Breast epithelium (tissue), 3 donors: ENCODE results near the gene SNAPC4.

Experiments
- CTCF ChIP-seq, 3 donors: fragments of 450-650 bp; IDR thresholded peaks; one replicate each; pipeline ENCODE4 v1.5.1; 2016 to 2017; ENCODE audit warnings: antibody characterized with exemption in 3 of 3, mild to moderate bottlenecking in 3 of 3, moderate library complexity in 3 of 3
- POLR2A ChIP-seq: fragments of 450-650 bp; IDR thresholded peaks from one replicate; pipeline ENCODE4 v1.6.1; 2016; ENCODE audit warnings: antibody characterized with exemption, mild to moderate bottlenecking, moderate library complexity
- POLR2AphosphoS5 ChIP-seq, 3 donors: sonication (generic); formaldehyde crosslinking; IDR thresholded peaks; one replicate each; pipeline ENCODE4 v1.6.1; 2017; ENCODE audit warnings: antibody characterized with exemption in 3 of 3

GRCh38 chr9:136381966-136382513 is 17.9 kb downstream of the SNAPC4 start:
- no peak for TF ChIP-seq CTCF (IDR thresholded peaks at IDR 0.05)
- no peak for TF ChIP-seq POLR2A
- no peak for TF ChIP-seq POLR2AphosphoS5 (IDR thresholded peaks at IDR 0.05)
